Measurements from ENCODE around the gene DPY19L2. TPM values are rescaled to one million over a fixed set of nuclear protein-coding genes. Genes with fewer than 3 reads are reported as not detected.
"Not testable (repeated sequence)": the region's sequence is repeated elsewhere in the genome, so short reads cannot be mapped to it uniquely, and the experiment has no call there.

Gene DPY19L2
- 18.7 and 19.7 TPM in 2 replicates for total RNA-seq
- long read RNA-seq, partial matches to known transcripts: 4 of 14 reads
- long read RNA-seq, other reads (novel, unspliced or antisense): 9 of 14 reads

DNA sequence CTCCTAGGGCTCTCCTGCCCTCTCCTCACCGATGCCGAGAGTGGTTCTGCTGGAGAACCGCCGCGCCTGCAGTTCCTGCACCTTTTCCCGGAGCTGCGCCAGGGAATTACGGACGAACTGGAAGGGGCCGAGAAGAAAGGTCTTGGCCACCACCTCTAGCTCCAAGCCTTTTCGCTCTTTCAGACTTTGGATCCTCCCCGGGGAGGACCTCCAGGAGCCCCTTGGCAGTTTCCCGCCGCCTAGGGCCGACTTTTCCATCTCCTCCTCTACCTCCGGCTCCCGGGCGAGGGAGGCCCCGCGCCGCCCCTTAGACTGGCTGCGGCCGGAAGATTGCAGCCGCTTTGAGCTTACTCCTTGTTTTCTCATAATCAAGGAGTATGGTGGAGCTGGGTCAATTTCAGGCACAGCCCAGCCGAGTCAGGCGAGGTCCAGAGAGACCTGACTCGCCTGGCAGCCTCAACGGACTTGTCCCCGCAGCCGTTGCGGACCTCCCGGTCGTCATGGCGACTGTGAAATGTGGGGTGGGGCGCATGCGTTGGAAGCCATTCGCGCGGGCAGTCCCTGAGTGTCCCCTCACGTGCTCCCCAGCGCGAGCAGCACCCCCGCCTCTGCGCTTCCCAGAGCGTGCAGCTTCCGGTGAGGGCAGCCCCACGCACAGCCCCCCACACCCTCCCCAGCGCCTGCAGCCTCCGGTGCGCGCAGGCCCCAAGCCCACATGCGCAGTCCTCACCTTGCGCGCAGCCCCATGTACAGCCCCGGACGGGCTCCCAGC, at the start of gene DPY19L2:
DPY19L2 (minus strand) TSS at position 466 of the 772 bp plus-strand sequence; CDS start at position 366, 100 bp downstream.
- peak; percentile 74 for DNase-seq (ENCODE audit: low spot score, unreplicated experiment)
- Mint-ChIP-seq H3K27ac (peak within 1 kb of the TSS; percentile 70), H3K36me3 (ENCODE audit: insufficient read depth) (no peaks in the 10 kb centered on the region), H3K9me3 (ENCODE audit: low read depth) (no peaks in the 10 kb centered on the region), H3K27me3 (peaks cover 29% of the 10 kb centered on the region), H3K4me3 (ENCODE audit: low read depth) (peak within 1 kb of the TSS; percentile 87), H3K4me1 (ENCODE audit: low read depth) (peaks cover 9% of the 10 kb centered on the region)
- TF ChIP-seq, protein P1, sequence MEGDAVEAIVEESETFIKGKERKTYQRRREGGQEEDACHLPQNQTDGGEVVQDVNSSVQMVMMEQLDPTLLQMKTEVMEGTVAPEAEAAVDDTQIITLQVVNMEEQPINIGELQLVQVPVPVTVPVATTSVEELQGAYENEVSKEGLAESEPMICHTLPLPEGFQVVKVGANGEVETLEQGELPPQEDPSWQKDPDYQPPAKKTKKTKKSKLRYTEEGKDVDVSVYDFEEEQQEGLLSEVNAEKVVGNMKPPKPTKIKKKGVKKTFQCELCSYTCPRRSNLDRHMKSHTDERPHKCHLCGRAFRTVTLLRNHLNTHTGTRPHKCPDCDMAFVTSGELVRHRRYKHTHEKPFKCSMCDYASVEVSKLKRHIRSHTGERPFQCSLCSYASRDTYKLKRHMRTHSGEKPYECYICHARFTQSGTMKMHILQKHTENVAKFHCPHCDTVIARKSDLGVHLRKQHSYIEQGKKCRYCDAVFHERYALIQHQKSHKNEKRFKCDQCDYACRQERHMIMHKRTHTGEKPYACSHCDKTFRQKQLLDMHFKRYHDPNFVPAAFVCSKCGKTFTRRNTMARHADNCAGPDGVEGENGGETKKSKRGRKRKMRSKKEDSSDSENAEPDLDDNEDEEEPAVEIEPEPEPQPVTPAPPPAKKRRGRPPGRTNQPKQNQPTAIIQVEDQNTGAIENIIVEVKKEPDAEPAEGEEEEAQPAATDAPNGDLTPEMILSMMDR (IDR thresholded peaks at IDR 0.05; ENCODE audit: unreplicated experiment): no peak

DNA sequence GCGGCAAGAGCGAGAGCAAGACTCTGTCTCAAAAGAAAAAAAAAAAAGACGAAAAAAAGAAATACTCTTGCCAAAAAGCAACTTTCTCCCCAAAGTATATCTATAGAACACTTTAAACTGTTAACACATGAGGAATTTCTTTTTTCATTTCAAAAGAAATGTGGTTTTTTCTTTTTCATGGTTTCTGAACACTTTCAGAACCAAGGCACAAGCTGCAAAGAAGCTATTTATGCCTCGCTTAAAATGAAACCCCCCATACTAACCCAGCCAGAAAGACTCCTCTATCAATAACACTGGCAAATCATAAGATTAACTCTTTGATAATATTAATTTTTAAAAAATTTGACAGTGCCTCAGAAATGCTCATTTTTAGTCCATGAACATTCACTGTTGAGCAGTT, 48.6 kb upstream of the DPY19L2 start:
- H3K9me3 Mint-ChIP-seq (ENCODE audit: low read depth); H3K36me3 Mint-ChIP-seq (ENCODE audit: insufficient read depth); H3K4me3 Mint-ChIP-seq (ENCODE audit: low read depth); H3K27me3 Mint-ChIP-seq; H3K27ac Mint-ChIP-seq; H3K4me1 Mint-ChIP-seq (ENCODE audit: low read depth); DNase-seq (ENCODE audit: low spot score, unreplicated experiment): not testable (repeated sequence)

DNA sequence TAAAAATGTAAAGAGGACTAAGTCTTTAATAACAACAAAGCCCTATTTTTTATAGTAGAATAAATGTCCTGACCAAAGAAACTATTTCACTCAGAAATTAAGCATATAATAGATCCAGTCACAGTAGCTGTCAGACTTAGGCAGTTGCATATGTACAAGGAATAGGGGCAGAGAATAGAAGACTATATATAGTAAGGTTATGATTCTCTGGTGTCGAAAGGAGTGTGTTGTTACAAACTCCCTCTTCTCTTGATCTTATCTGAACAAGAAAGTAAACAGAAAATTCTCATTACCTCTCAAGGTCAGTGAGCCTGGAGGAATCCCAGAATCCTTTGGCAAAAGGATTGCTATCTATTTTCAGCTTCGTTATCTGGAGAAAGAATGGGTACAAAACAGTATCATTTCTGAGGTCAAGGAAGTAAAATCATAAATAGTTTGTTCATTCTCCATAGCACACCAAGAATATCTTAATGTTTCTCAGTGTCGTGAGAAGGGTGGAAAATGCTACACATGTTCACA, 46.9 kb upstream of the DPY19L2 start:
- H3K27me3 Mint-ChIP-seq; H3K4me3 Mint-ChIP-seq (ENCODE audit: low read depth); H3K4me1 Mint-ChIP-seq (ENCODE audit: low read depth); H3K36me3 Mint-ChIP-seq (ENCODE audit: insufficient read depth); H3K9me3 Mint-ChIP-seq (ENCODE audit: low read depth); DNase-seq (ENCODE audit: low spot score, unreplicated experiment); H3K27ac Mint-ChIP-seq: not testable (repeated sequence)

DNA sequence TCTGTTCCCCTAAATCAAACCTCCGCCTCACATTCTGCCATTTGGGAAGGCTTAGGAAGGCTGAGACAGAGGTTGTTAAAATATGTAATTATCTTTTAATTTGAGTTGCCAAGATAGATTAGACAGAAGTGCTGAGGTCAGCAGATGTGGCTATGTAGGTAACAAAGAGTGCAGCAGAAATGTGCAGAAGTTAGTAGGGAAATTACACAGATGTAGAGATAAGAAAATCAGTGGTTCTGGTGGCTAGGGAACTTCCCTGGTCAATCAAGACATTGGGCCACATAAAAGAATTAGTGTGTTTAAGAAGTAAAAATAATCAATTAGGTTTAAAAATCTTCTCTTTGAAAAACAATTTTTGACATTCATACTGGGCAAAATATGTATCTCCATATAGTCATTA, 46.1 kb upstream of the DPY19L2 start:
- not testable (repeated sequence) for H3K27me3 Mint-ChIP-seq; H3K36me3 Mint-ChIP-seq (ENCODE audit: insufficient read depth); H3K4me3 Mint-ChIP-seq (ENCODE audit: low read depth); H3K4me1 Mint-ChIP-seq (ENCODE audit: low read depth); H3K27ac Mint-ChIP-seq; DNase-seq (ENCODE audit: low spot score, unreplicated experiment); H3K9me3 Mint-ChIP-seq (ENCODE audit: low read depth)

DNA sequence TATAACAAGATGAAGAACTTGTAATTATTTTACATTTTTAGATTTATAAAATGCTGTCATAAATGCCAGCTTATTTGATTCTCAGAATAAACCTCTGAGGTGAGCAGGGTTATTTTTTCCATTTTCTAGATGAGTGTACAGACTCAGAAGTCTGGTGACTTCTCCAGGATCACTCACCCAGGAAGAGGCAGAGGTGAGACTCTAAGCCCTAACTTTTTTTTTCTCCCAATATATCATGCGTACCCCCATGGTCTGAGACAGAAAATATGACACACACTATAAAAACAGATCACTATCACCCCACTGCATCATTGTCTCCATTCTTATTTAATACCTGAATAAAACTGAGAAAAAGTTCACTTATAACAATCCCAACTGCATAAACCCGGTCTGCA, 45.4 kb upstream of the DPY19L2 start:
- H3K4me1 Mint-ChIP-seq (ENCODE audit: low read depth); H3K36me3 Mint-ChIP-seq (ENCODE audit: insufficient read depth); DNase-seq (ENCODE audit: low spot score, unreplicated experiment); H3K9me3 Mint-ChIP-seq (ENCODE audit: low read depth); H3K4me3 Mint-ChIP-seq (ENCODE audit: low read depth); H3K27ac Mint-ChIP-seq; H3K27me3 Mint-ChIP-seq: not testable (repeated sequence)

DNA sequence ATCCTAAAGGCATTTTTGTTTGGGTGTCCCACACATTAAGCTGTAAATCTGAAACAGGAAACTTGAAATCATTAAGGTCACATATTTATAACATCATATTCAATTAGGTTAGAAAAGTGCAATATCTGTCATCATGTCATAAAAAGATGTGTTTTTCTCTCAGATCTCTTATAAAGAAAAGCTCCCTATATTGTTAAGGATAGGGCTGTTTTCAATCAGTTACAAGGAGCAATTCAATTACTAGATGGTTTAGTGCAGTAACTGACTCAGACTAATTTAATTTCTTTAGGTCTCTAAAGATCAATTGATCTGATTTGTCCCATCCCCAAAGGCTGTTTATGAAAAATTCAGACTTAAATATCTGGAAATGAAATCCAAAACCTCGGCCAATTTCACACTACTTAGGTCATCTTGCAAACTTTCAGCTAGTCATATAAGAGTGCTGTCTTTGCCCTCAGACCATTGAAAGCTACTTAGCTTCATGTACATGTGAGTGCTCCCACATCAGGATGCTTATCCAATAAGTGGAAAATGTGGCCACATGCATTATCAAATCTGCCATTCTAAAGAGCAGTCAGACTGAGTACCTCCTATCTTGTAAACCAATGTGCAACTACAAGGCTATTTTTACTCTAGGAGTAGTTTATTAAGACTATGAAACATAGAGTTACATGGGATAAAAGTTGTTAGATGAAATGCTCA, 44.8 kb upstream of the DPY19L2 start:
- not testable (repeated sequence) for H3K27me3 Mint-ChIP-seq; H3K36me3 Mint-ChIP-seq (ENCODE audit: insufficient read depth); H3K4me3 Mint-ChIP-seq (ENCODE audit: low read depth); DNase-seq (ENCODE audit: low spot score, unreplicated experiment); H3K9me3 Mint-ChIP-seq (ENCODE audit: low read depth); H3K27ac Mint-ChIP-seq; H3K4me1 Mint-ChIP-seq (ENCODE audit: low read depth)

DNA sequence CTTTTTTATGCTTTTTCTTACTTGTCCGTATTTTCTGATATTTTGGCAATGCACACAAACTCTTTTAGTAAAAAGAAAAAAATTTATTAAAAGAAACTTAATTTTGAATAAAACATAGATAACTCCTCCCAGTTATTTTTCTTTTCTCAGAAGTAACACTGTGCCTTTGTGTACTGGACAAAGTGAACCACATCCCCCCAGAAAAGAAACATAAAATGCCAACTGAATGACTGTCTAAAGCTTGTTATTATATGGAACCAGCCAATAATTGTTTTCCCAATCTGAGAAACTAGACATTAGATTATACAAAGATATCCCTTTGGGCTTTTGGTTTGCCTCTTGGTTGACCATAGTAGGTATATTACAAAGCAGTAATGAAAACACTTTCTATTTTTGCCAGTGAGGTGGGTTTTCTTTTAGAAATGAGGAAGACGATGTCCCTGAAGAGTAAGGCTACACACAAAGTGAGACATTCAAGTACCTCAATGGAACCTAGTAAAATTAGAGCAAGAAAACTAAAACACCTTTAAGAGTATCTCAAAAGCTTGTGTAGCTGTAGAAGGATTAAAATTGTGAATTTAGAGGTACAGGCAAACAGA, 44.2 kb upstream of the DPY19L2 start:
- H3K4me3 Mint-ChIP-seq (ENCODE audit: low read depth); H3K27ac Mint-ChIP-seq; H3K27me3 Mint-ChIP-seq; H3K4me1 Mint-ChIP-seq (ENCODE audit: low read depth); H3K36me3 Mint-ChIP-seq (ENCODE audit: insufficient read depth); DNase-seq (ENCODE audit: low spot score, unreplicated experiment); H3K9me3 Mint-ChIP-seq (ENCODE audit: low read depth): not testable (repeated sequence)

DNA sequence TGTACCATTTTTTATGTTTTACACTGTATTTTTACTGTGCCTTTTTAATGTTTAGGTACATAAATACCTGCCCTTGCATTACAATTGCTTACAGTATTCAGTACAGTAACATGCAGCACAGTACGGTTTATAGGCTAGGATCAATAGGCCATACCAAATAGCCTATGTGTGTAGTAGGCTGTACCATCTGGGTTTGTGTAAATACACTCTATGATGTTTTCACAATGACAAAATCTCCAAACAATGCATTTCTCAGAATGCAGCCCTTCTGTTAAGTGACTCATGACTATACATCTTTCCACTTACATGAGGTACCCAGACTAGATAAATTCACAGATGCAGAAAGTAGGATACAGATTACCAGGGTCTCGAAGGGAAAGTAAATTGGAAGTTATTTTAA, 43.0 kb upstream of the DPY19L2 start:
- H3K27me3 Mint-ChIP-seq; H3K4me1 Mint-ChIP-seq (ENCODE audit: low read depth); H3K36me3 Mint-ChIP-seq (ENCODE audit: insufficient read depth); H3K27ac Mint-ChIP-seq; H3K9me3 Mint-ChIP-seq (ENCODE audit: low read depth); H3K4me3 Mint-ChIP-seq (ENCODE audit: low read depth); DNase-seq (ENCODE audit: low spot score, unreplicated experiment): not testable (repeated sequence)
